HG03175 (cell line): ENCODE measurements around the gene KCTD17.

Source experiments
- ATAC-seq: cut with Tn5 transposase; IDR thresholded peaks from one replicate; pipeline ENCODE4 v1.9.1; 2021; ENCODE audit warnings: mild to moderate bottlenecking, moderate library complexity; ENCODE audit not compliant: unreplicated experiment

Gene KCTD17

DNA sequence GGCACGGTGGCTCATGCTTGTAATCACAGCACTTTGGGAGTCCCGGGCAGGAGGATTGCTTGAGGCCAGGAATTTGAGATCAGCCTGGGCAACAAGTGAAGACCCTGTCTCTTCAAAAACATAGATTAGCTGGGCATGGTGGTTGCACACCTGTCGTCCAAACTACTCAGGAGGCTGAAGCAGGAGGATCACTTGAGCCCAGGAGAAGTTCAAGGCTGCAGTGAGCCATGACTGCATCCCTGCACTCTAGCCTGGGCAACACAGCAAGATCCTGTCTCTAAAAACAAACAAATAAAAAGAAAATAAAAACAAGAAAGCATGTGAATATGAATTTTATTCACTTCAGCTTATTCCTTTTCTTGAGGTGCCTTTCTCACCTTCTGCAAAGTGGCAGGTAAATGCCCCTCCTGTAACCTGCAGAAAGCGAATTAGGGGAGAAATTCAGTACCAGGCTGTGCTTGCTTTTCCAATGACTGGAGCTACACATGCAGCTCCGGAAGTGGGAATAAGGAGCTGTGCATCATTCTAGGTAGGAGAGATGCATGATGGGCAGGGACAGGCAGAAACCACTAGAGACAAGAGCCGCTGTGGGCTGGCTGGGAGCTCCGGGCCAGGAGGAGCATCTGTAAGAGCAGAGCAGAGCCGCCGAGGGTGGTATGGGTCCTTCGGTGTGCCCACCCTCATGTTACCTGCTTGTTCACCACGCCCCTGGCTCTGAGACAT lies 14.7 kb upstream of the KCTD17 start:
- no peak for ATAC-seq

DNA sequence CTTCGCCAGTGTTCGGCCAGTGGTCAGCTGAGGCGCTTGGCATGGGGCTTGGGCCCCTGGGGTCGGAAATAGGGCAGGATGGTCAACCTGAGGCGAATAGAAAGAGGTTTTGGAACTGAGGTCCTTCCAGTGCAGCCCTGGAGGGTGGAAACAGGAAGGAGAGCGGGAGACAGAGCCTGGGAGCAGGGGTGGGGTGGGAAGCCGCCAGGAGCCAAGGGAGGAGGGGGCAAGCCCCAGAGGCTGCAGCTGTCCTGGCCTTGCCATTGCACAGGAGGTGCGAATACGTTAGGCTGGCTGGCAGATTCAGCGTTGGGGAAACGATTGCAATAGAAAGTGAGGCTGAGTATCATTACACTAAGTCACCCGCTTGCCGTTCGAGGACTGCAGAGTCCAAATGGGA lies 13.9 kb upstream of the KCTD17 start:
- no peak for ATAC-seq

DNA sequence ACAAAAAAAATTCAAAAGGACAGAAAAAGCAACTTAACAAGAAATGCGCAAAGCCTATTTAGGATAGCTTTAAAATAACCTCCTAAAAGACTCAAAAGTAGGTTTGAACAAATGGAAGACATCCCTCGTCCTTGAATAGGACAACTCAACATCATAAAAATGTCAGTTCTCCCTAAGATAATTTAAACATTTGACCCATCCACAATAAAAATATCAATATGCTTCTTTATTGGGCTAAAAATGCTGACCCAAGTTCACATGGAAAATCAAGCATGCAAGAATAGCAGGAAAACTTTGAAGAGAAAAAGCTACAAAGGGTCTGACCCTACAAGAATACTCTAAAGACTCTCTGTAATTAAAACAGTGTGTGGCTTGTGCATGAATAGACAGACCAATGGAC lies 12.1 kb upstream of the KCTD17 start:
- ATAC-seq = no peak

DNA sequence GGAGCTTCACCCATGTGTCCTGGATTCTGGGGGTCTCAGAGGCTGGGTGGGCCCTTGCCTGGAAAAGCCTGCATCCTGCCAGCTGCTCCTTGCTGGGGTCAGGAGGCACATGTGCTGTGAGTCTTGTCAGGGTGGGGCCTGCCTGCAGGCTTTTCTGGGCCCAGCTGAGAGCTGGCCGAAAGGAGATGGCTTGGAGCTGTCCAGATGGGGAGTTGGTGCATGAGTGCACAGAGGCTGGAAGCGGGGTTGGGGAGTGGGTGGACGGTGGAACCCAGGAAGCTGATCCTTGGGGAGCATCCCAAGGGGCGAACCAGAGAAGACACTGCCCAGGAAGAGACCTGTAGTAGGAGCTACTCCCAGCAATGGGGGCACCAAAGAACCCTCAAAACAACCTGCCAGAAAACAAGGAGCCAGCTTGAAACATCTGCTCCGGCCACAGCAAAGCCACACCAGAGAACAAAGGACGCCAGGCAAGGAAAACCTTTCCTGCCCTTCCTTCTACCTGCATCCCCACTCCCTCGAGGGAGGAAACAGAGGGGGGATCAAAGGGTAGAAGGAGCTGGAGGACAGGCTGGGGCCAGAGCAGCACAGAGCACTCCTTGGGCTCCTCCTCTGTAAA lies 8.2 kb upstream of the KCTD17 start:
- no peak for ATAC-seq

DNA sequence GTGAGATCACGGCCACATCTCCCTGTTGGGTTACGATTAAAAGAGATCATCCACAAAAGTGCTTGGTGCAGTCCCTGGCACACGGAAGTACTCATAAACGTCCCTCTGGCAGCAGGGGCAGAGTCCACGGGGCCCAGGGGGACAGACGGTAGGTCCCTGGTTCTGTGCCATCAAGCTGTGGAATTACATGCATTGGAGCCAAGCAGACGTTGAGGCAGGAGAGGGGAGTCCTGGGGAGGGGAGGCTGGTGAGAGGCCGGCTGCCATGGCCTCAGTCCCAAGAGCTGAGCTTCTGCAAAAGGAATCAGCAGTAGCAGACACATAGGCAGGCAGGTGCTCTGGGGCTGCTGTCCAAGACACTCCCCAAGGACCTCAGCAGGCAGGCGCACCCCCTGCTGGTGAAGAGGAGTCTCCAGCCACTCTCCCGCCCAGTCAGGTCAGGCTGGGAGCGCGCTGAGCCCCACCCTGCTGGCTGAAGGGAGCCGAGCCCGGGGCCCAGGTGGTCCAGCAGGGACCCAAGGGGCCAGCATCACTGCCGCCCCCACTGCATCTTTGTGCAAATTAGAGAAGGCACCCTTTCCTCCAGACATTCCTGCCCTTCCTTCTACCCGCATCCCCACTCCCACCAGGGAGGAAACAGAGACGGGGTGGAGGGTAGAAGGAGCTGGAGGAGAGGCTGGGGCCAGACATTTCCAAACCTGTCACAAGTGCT lies 7.6 kb upstream of the KCTD17 start:
- peak; percentile 53 for ATAC-seq

DNA sequence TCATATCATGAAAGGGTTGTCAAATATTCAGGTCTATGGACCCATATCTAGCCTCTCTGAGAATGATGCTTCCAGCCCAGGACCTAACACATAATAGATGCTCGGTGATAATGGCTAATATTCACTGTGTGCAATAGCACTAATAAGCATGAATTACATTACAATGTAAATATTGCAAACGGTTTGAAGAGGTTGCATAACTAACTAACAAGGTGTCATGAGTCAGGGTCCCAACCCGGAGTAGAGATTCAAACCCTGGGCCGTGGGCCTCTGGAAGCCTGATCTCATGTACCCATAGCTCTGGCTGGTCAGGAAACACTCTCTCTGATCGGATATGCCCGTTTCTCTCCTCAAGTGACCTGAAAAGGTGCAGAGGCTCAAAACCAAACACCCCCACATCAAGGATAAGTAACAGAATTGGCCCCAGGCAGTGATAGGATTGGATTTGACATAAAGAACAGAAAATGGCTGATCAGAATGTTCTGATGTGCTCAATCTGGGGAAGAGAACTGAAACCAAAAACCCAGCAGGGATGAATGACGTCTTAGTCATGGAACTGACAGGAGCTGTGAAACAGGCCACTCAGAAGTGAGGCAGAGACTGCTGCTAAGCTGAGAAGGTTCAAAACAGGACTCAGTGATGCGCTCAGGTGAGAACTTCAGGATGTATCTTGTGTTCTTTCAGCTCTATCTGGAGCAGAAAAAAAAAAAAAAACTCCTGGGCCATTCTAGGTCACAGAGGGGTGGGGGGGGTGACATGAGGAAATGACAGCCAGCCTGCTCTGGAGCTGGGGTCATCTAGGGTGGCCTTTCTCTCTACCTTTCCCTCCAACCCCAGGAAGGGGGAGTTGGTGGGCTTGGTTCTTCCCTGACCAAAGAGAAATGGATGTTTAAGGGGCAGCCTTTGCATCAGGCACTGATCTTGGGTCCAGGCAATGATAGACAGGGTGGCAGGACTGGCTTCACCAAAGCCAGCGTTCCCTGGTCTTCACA lies 6.6 kb upstream of the KCTD17 start:
- ATAC-seq = no peak

DNA sequence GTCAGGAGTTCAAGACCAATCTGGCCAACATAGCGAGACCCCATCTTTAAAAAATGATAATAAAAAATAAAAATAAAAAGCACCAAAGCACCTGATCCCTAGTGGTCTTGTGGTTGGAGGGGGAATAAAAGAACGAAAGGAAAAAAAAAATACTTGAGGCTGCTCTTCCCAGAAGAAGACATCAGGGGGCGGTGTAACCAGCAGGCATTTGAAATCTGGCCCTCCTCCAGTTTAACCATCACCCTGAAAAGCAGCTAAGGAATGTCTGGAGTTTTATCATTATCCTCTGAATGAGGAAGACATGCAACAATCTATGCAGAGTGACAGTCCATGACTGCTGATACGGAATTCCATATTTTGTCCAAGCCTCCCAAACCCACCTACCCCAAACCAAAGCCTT lies 5.6 kb upstream of the KCTD17 start:
- no peak for ATAC-seq

DNA sequence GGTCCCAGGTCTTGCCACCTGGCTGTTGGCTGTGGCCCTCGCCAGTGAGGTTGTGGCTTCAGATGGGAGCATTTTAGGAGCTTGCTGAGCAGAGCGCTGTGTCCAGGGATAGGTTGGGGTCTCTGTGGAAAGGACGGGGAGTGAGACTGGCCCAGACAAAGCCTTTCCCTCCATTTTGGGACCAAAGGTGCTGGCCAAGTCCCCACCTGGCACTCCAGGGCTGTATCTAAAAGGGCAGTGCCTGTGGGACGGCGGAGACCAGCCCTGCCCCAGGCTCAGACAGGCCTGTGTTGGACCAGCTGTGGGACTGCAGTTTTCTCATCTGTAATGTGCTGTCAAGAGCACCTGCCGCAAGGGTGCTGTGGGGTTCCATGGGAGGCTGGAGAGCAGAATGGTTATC lies 5.0 kb upstream of the KCTD17 start:
- no peak for ATAC-seq

DNA sequence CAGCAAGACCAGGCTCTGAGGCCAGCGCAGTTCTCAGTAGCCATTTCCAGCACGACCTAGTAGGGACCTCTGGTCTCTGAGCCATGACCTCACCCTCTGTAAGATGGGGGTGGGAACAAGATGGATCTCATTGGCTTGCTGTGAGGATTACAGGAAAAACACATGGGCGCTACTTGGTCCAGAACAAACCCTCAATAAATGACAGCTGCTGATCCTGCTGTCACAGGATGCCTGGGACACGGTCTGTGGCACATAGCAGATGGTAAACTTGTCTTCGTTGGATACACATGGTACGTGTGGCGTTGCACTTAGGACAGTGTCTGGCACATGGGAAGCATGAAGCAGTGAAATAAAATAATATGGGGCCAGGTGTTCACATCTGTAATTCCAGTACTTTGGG lies 4.5 kb upstream of the KCTD17 start:
- no peak for ATAC-seq

DNA sequence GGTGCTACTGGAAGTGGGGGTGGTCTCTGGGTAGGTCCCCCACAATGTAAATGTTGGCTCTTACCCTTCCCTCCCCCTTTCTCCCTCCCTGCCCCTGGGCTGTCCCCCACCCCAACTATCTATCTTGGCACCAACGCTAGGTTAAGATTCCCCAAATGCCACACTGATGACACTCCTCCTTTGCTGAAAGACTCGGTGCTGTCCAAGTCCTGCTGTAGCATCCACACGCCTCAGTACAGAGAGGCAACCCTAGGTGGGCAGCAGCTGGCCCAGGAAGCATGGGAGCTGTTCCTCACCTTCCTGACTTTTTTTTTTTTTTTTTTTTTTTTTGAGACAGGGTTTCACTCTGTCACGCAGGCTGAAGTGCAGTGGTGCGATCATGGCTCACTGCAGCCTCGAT lies 3.4 kb upstream of the KCTD17 start:
- no peak for ATAC-seq

DNA sequence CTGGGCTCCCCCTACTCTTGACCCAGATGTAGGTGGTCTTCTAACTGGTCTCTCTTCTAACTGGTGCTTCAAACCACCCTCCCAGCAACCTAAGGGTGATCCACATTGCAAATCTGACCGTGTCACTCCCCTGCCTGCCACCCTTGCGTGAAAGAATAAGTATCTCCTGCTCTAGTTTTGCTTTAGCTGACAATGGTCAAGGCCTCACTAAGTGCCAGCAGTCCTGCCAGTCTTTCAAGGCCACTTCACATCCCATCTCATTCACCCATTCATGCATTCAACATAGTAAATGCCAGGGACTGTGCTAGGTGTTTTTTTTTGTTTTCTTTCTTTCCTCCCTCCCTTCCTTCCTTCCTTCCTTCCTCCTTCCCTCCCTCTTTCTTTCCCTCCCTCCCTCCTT lies 2.3 kb upstream of the KCTD17 start:
- ATAC-seq = no peak

DNA sequence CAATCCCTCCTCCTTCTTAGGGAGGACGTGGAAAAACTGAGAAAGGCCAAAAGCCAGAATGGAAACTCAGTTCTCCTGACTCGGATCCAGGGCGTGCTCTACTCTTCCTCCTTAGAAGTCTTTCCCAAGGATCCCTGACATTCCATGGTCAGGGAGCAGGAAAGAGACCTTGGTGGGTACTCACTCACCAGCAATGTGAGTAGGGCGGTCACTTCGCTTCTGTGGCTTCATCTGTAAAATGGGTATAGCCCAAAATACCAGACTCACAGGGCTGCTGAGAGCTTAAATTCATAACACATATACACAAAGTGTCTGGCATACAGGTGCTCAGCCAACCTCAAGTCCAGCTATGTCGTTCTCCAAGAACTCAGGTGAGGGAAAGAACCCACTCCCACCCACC lies 629 bp upstream of the KCTD17 start:
- no peak for ATAC-seq

DNA sequence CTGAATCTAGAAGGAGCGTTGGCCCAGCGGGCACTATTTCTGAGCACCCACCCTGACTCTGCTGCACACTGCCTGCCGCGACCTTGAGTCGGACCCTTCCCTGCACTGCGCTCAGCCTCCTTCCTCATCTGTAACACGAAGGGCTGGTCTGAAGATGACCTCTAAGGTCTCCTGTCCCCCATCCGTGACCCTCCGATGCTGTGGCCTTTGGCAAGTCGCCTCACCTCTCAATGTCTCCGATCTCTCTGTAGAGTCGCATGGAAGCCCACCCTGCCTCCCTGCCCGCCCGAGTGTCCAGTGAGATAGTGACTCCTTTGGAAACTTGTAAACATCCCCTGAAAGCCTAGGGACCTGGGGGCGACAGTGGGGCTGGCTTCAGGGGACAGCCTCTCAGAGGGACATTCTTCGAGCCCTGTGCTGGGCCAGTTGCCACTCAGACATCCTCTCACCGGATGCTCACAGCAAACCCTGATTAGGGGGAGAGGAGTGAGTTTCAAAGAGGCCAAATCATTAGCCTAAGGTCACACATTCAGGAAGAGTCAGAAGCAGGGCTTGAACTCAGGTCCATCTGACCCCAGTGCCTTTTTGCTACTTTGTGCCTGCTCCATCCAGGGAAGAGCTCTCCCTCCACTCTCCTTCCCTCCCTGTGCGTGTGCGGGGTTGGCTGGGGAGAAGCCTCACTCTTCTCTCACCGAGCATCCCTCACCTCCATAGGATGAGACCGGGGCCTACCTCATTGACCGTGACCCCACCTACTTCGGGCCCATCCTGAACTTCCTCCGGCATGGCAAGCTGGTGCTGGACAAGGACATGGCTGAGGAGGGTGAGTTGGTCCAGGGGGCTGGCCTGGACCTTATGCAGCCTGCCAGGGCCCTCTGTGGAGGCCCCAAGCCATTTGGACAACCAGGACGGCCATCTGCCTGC lies 1.1 kb downstream of the KCTD17 start:
- ATAC-seq = no peak

DNA sequence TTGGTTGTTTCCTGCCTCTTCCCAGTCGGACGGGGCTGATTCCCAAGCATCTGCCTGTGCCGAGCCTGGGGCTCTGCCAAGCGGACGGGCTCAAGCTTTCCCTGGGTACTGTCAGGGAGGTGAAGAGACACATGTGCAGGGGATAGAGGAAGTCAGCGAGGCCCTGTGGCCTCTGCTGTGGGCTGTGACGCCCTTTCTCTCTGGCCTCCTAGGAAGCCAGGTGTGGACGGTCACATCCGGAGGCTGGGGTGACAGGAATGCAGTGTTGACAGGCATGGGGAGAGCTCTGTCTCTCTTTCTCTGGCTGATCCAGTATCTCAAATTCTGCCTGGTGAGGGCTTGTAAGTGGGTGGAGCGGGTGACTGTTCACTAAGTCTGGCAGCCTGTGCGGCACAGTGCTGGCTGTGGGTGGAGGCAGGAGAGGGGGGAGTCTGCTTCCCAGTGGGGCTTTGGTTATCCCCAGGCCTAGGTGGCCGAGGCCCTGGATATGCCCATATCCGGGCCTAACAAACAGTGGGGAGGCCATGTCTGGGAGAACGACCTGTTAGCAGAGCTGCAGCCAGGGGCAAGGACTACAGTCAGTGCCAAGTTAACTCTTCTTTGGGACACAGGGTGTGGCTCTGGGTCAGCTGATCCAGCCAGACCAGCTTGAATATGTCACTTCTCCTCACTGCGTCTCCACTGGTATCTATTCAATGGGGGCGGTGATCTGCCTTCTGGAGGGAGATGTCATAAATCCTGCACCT lies 1.9 kb downstream of the KCTD17 start:
- ATAC-seq = no peak

DNA sequence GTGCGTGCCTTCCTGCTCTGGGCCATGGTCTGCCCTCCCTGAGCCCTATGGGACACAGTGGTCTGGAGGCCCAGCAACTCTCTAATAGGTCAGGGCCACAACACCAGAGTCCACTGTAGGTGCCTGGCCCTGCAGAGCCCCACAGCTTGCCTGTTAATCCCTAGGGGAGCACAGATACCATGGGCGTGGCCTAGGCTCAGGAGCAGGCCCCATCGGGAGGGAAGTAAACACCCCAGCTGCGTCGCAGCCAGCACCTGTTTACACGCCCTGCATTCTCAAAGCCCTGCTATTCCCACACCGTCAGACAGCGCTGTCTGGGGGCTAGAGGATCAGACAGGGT lies 2.5 kb downstream of the KCTD17 start:
- no peak for ATAC-seq

DNA sequence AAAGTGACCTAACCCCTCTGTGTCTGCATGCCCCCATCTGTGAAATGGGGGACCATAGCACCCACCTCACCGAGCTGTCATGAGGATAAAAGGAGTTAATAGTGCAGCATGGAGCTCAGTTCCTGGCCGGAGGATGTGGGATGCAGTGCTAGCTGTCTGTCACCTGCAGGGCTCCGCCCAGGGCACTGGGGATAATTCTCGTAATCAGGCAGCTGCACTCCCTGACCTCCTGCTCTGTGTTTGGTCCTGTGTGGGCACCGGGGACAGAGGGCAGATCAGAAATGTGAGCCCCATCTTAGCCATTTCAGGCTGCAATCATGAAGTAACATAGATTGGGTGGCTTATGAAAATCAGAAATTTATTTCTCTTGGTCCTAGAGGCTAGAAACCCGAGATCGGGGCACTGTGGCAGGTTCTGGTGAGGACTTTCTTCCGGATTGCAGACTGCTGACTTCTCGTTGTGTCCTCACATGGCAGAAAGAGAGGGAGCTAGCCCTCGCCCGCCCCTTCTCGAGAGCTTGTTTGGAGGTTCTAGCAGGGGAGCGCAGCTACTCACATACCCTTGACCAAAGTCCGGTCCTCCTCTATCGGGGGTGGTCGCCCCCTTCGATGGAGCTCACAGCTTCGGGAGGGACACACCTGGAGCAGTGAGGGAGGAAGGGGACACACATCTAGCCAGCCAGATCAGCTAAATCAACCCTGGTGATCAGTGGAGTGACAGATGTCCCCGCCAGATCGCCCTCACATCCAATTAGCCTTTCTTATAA lies 3.2 kb downstream of the KCTD17 start:
- ATAC-seq = no peak

DNA sequence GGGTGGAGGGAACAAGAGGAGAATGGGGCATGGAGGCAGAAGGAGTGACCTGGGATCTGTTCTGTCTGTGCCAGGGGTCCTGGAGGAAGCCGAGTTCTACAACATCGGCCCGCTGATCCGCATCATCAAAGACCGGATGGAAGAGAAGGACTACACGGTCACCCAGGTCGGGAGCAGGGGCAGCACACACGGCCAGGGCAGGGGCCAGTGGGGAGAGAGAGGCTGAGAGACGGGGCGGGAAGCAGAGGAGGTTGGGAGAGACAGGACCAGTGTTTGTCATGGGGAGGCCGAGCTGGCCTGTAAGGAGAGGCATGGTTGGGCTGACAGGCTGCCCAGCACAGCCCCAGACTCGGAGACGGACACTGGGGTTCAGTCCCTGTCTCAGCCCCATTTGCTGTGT lies 4.7 kb downstream of the KCTD17 start:
- ATAC-seq = no peak

DNA sequence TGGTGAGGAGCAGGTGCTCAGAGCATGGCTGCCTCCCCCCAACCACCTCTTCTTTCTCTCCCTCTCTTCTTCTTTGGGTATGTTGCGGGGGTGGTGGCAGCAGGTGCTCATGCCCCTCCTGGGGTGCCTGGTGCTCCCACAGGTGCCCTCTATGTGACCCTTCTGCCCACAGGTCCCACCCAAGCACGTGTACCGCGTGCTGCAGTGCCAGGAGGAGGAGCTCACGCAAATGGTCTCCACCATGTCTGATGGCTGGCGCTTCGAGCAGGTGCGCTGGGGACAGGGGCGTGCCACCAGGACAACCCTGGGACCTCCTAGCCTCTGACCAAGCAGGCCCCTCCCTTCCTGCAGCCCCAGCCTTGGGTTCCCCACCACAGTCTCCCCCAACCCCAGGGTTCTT lies 5.7 kb downstream of the KCTD17 start:
- no peak for ATAC-seq
